Progenitor cell of endocrine pancreas (in vitro differentiated cells): ENCODE data around the gene DAPK1. TPM values are rescaled to one million over a fixed set of nuclear protein-coding genes. Genes with fewer than 3 reads are reported as not detected.

ENCODE experiments used
- DNase-seq: peaks from one replicate; pipeline ENCODE4 v3.0.0; 2021; ENCODE audit warnings: low spot score; ENCODE audit not compliant: unreplicated experiment
- H3K27ac Mint-ChIP-seq: 2 replicates; pipeline ENCODE4 v1.8.0; 2021; ENCODE audit warnings: mild to moderate bottlenecking, moderate library complexity, mixed read lengths
- H3K27me3 Mint-ChIP-seq: 2 replicates; pipeline ENCODE4 v1.8.0; 2021; ENCODE audit warnings: mixed read lengths
- H3K36me3 Mint-ChIP-seq: 2 replicates; pipeline ENCODE4 v1.8.0; 2022; ENCODE audit warnings: mixed read lengths; ENCODE audit not compliant: insufficient read depth
- H3K4me1 Mint-ChIP-seq: 2 replicates; pipeline ENCODE4 v1.8.0; 2021; ENCODE audit warnings: low read depth, mixed read lengths
- H3K4me3 Mint-ChIP-seq: 2 replicates; pipeline ENCODE4 v1.8.0; 2021; ENCODE audit warnings: low read depth, mild to moderate bottlenecking, moderate library complexity, mixed read lengths
- H3K9me3 Mint-ChIP-seq: 2 replicates; pipeline ENCODE4 v1.8.0; 2021; ENCODE audit warnings: low read depth, mixed read lengths
- CTCF ChIP-seq: fragments of 200-600 bp; sonication (generic); IDR thresholded peaks from one replicate; pipeline ENCODE4 v1.5.0; 2021; ENCODE audit warnings: antibody characterized with exemption, mild to moderate bottlenecking; ENCODE audit not compliant: unreplicated experiment
- total RNA-seq: library from RNA; stranded (reverse); gene quantifications from 2 replicates; pipeline ENCODE4 v1.2.1, GENCODE V29; 2021

Gene DAPK1
- total RNA-seq, 1 donor from 2014 or later = 202 TPM

- DNase-seq = peak; percentile 44
- Mint-ChIP-seq H3K4me3 (no peak overlapping the region), H3K27ac (peak overlapping the region; percentile 50), H3K4me1 (peaks cover 16% of the 10 kb centered on the region), H3K36me3 (peaks cover 21% of the 10 kb centered on the region), H3K27me3 (no peaks in the 10 kb centered on the region), H3K9me3 (no peaks in the 10 kb centered on the region)
- TF ChIP-seq CTCF = peak; percentile 80
Measured at GRCh38 chr9:87678650-87679355, 181.1 kb downstream of the DAPK1 start.

- H3K4me3 Mint-ChIP-seq = no peak overlapping the region
- H3K9me3 Mint-ChIP-seq = no peaks in the 10 kb centered on the region
- no peak for TF ChIP-seq CTCF
- no peak for DNase-seq
- H3K27me3 Mint-ChIP-seq = no peaks in the 10 kb centered on the region
- H3K36me3 Mint-ChIP-seq = peaks cover 16% of the 10 kb centered on the region
- no peak overlapping the region for H3K27ac Mint-ChIP-seq
- H3K4me1 Mint-ChIP-seq = peaks cover 3% of the 10 kb centered on the region
Measured at GRCh38 chr9:87681271-87682061, 183.8 kb downstream of the DAPK1 start.

GRCh38 chr9:87682085-87682484 is 184.4 kb downstream of the DAPK1 start:
- no peak for TF ChIP-seq CTCF
- no peak for DNase-seq
- H3K36me3 Mint-ChIP-seq = peaks cover 17% of the 10 kb centered on the region

GRCh38 chr9:87682618-87683017 is 185.0 kb downstream of the DAPK1 start:
- no peak for DNase-seq
- peaks cover 5% of the 10 kb centered on the region for H3K4me1 Mint-ChIP-seq
- H3K4me3 Mint-ChIP-seq = no peak overlapping the region
- H3K27ac Mint-ChIP-seq = peak overlapping the region; percentile 77
- H3K36me3 Mint-ChIP-seq = peaks cover 22% of the 10 kb centered on the region
- H3K9me3 Mint-ChIP-seq = no peaks in the 10 kb centered on the region
- no peaks in the 10 kb centered on the region for H3K27me3 Mint-ChIP-seq
- no peak for TF ChIP-seq CTCF

More at GRCh38 chr9:87682085-87682484, 184.4 kb downstream of the DAPK1 start:
- H3K4me3 Mint-ChIP-seq = no peak overlapping the region
- H3K9me3 Mint-ChIP-seq = no peaks in the 10 kb centered on the region
- peaks cover 3% of the 10 kb centered on the region for H3K4me1 Mint-ChIP-seq
- no peaks in the 10 kb centered on the region for H3K27me3 Mint-ChIP-seq
- H3K27ac Mint-ChIP-seq = peak overlapping the region; percentile 77

- peaks cover 32% of the 10 kb centered on the region for H3K36me3 Mint-ChIP-seq
- TF ChIP-seq CTCF = no peak
- peaks cover 7% of the 10 kb centered on the region for H3K9me3 Mint-ChIP-seq
- no peaks in the 10 kb centered on the region for H3K27me3 Mint-ChIP-seq
- no peak overlapping the region for H3K4me3 Mint-ChIP-seq
- no peak for DNase-seq
- H3K4me1 Mint-ChIP-seq = peaks cover 4% of the 10 kb centered on the region
- no peak overlapping the region for H3K27ac Mint-ChIP-seq
Measured at GRCh38 chr9:87683751-87684626, 186.3 kb downstream of the DAPK1 start.
